ENCODE results near the gene SUMO3. TPM values are rescaled to one million over a fixed set of nuclear protein-coding genes. Genes with fewer than 3 reads are reported as not detected.

The SUMO3 gene
- total and polyA plus RNA-seq, 4 donors, result 35.1 to 51.0 (median 40.6) TPM

DNA sequence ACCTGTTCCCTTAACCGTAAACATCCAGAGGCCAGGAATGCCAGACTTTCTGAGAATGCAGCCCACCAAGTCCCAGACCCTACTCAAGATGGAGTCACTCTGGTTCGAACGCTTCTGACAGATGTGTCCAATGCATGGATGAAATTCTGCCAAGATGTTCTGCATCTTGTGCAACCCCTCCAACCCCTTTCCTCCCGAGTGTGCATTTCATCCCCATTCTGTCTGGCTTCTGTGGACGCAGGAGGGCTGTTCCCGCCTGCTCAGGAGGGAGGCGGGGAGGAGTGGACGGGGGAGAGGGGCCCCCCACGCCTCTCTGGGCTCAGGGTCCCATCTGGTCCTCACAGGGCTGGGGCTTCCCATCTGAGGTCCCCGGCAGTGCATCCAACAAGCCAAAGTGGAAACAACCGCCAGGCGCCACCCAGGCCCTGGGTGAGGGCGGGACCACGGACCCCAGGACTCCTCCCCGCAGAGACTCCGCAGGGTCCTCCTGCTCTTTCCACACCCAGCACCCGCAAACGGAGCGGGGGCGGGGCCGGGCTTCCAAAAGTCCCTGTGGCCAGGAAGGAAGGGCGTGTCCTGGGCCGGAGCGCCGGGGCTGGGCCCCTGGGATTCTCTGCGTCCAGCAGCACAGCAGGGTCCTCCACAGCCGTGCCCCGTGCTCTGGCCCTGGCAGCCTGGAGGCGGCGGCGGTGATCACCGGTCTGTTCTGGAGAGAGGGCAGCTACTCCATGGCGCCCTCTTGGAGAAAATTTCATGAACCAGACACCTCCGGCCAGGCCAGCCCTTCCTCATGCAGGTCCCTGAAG, 27.8 kb upstream of the SUMO3 start:
- Histone ChIP-seq H3K9me3 (ENCODE audit: control insufficient read depth in 4 of 4, low read length in 3 of 4) (no peaks in the 10 kb centered on the region), H3K27ac (ENCODE audit: low read depth in 1 of 2, low read length in 2 of 2) (no peak overlapping the region), H3K4me3 (ENCODE audit: low read depth in 1 of 3, low read length in 3 of 3) (no peak overlapping the region), H3K9ac (ENCODE audit: low read depth in 1 of 2, low read length in 2 of 2) (no peak overlapping the region), H3K36me3 (ENCODE audit: control insufficient read depth in 4 of 4, insufficient read depth in 3 of 4, low read depth in 1 of 4, low read length in 3 of 4) (peaks cover 3 to 18% (median 13%) of the 10 kb centered on the region in 4 donors), H3K4me1 (ENCODE audit: control insufficient read depth in 4 of 4, insufficient read depth in 4 of 4, low read length in 3 of 4) (peaks cover 2 to 19% (median 10%) of the 10 kb centered on the region in 4 donors), H3K27me3 (ENCODE audit: control insufficient read depth in 4 of 4, insufficient read depth in 4 of 4, low read length in 3 of 4) (no peaks in the 10 kb centered on the region)
- WGBS, result 13% methylated on average over 34 of the region's 34 CpGs
- DNase-seq (ENCODE audit: low spot score), result peak; percentile 58
- TF ChIP-seq HNF4A (conservative IDR thresholded peaks at IDR 0.05) (no peak), RAD21 (IDR thresholded peaks at IDR 0.05) (peak in 1 of 2 donors; percentile 64), YY1 (IDR thresholded peaks at IDR 0.05) (no peak)
- TF ChIP-seq, protein P1, sequence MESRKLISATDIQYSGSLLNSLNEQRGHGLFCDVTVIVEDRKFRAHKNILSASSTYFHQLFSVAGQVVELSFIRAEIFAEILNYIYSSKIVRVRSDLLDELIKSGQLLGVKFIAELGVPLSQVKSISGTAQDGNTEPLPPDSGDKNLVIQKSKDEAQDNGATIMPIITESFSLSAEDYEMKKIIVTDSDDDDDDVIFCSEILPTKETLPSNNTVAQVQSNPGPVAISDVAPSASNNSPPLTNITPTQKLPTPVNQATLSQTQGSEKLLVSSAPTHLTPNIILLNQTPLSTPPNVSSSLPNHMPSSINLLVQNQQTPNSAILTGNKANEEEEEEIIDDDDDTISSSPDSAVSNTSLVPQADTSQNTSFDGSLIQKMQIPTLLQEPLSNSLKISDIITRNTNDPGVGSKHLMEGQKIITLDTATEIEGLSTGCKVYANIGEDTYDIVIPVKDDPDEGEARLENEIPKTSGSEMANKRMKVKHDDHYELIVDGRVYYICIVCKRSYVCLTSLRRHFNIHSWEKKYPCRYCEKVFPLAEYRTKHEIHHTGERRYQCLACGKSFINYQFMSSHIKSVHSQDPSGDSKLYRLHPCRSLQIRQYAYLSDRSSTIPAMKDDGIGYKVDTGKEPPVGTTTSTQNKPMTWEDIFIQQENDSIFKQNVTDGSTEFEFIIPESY (IDR thresholded peaks at IDR 0.05), result no peak

DNA sequence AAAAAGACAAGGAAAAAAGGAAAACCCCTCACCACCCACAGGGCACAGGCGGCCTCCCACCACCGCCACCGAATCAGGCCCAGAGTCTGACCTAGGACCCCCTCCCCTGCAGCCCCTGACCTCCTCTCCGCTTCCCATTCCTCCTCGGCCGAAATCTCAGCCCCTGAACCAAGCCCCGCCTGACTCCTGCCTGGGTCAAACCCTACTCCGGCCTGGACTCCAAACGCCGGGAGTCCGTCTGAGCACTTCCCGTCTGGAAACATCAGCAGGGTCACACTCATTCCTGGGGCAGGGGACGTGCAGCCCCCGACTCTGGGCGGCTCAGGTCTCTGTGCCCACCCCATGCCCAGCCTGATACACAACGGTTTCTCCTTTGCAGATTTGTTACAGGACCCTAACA, 26.4 kb upstream of the SUMO3 start:
- Histone ChIP-seq H3K27me3 (ENCODE audit: control insufficient read depth in 4 of 4, insufficient read depth in 4 of 4, low read length in 3 of 4) (no peaks in the 10 kb centered on the region), H3K9ac (ENCODE audit: low read depth in 1 of 2, low read length in 2 of 2) (no peak overlapping the region), H3K4me3 (ENCODE audit: low read depth in 1 of 3, low read length in 3 of 3) (no peak overlapping the region), H3K27ac (ENCODE audit: low read depth in 1 of 2, low read length in 2 of 2) (no peak overlapping the region), H3K4me1 (ENCODE audit: control insufficient read depth in 4 of 4, insufficient read depth in 4 of 4, low read length in 3 of 4) (peaks cover 2 to 19% (median 10%) of the 10 kb centered on the region in 4 donors), H3K36me3 (ENCODE audit: control insufficient read depth in 4 of 4, insufficient read depth in 3 of 4, low read depth in 1 of 4, low read length in 3 of 4) (peaks cover under 1 to 5% (median 2%) of the 10 kb centered on the region in 4 donors), H3K9me3 (ENCODE audit: control insufficient read depth in 4 of 4, low read length in 3 of 4) (no peaks in the 10 kb centered on the region)
- TF ChIP-seq, protein P2, sequence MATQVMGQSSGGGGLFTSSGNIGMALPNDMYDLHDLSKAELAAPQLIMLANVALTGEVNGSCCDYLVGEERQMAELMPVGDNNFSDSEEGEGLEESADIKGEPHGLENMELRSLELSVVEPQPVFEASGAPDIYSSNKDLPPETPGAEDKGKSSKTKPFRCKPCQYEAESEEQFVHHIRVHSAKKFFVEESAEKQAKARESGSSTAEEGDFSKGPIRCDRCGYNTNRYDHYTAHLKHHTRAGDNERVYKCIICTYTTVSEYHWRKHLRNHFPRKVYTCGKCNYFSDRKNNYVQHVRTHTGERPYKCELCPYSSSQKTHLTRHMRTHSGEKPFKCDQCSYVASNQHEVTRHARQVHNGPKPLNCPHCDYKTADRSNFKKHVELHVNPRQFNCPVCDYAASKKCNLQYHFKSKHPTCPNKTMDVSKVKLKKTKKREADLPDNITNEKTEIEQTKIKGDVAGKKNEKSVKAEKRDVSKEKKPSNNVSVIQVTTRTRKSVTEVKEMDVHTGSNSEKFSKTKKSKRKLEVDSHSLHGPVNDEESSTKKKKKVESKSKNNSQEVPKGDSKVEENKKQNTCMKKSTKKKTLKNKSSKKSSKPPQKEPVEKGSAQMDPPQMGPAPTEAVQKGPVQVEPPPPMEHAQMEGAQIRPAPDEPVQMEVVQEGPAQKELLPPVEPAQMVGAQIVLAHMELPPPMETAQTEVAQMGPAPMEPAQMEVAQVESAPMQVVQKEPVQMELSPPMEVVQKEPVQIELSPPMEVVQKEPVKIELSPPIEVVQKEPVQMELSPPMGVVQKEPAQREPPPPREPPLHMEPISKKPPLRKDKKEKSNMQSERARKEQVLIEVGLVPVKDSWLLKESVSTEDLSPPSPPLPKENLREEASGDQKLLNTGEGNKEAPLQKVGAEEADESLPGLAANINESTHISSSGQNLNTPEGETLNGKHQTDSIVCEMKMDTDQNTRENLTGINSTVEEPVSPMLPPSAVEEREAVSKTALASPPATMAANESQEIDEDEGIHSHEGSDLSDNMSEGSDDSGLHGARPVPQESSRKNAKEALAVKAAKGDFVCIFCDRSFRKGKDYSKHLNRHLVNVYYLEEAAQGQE (IDR thresholded peaks at IDR 0.05), result no peak
- no peak for TF ChIP-seq EGR1 (IDR thresholded peaks at IDR 0.05; ENCODE audit: low read depth in 2 of 2)
- TF ChIP-seq NR2F2 (IDR thresholded peaks at IDR 0.05), result no peak
- no peak for TF ChIP-seq FOXA2 (IDR thresholded peaks at IDR 0.05)
- no peak for TF ChIP-seq RAD21 (IDR thresholded peaks at IDR 0.05)
- no peak for TF ChIP-seq HNF4G (IDR thresholded peaks at IDR 0.05)
- TF ChIP-seq, protein P3, sequence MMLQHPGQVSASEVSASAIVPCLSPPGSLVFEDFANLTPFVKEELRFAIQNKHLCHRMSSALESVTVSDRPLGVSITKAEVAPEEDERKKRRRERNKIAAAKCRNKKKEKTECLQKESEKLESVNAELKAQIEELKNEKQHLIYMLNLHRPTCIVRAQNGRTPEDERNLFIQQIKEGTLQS (IDR thresholded peaks at IDR 0.05), result no peak
- no peak for TF ChIP-seq FOXA1 (IDR thresholded peaks at IDR 0.05)
- no peak for TF ChIP-seq RXRA (IDR thresholded peaks at IDR 0.05)
- no peak for TF ChIP-seq SP1 (IDR thresholded peaks at IDR 0.05)
- no peak for TF ChIP-seq GABPA (IDR thresholded peaks at IDR 0.05 in 1 of 2, conservative IDR thresholded peaks at IDR 0.05 in 1 of 2)
- TF ChIP-seq, protein P4, sequence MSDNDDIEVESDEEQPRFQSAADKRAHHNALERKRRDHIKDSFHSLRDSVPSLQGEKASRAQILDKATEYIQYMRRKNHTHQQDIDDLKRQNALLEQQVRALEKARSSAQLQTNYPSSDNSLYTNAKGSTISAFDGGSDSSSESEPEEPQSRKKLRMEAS (IDR thresholded peaks at IDR 0.05), result no peak
- no peak for TF ChIP-seq TAF1 (conservative IDR thresholded peaks at IDR 0.05)
- no peak for TF ChIP-seq YY1 (IDR thresholded peaks at IDR 0.05)
- no peak for TF ChIP-seq HNF4A (conservative IDR thresholded peaks at IDR 0.05)
- WGBS, result 56% methylated on average over 16 of the region's 16 CpGs
- no peak for DNase-seq (ENCODE audit: low spot score)
